Keratinocyte (primary cell): ENCODE results near the gene SENP8. TPM values are rescaled to one million over a fixed set of nuclear protein-coding genes. Genes with fewer than 3 reads are reported as not detected.

Experiments used
- DNase-seq: peaks from one replicate; pipeline ENCODE4 v3.0.0-alpha.2; 2011; ENCODE audit warnings: low read depth, missing footprints, low spot score
- FAIRE-seq: peaks from 2 replicates; lab custom pipeline; 2011; peaks lifted over from hg19 to GRCh38; lab: Jason Lieb, UNC
- H2AFZ ChIP-seq: 2 replicates; pipeline ENCODE4 v1.6.0; 2012; ENCODE audit warnings: low read length, control low read depth, inconsistent platforms; ENCODE audit not compliant: control insufficient read depth
- H3K27ac ChIP-seq: 2 replicates; pipeline ENCODE4 v1.5.1; 2011; ENCODE audit warnings: low read length; ENCODE audit not compliant: control insufficient read depth, insufficient read depth
- H3K27me3 ChIP-seq: 3 replicates; pipeline ENCODE4 v1.6.0; 2011; ENCODE audit warnings: low read length; ENCODE audit not compliant: control insufficient read depth, insufficient read depth; ENCODE audit errors: extremely low read depth
- H3K36me3 ChIP-seq, 2 experiments: 2 replicates in 1 of 2; 3 replicates in 1 of 2; pipeline ENCODE4 v1.5.1; 2011; ENCODE audit warnings: low read length in 2 of 2, mild to moderate bottlenecking in 1 of 2; ENCODE audit not compliant: control insufficient read depth in 2 of 2, insufficient read depth in 2 of 2; ENCODE audit errors: extremely low read depth in 1 of 2
- H3K4me1 ChIP-seq: 3 replicates; pipeline ENCODE4 v1.5.1; 2011; ENCODE audit warnings: low read length; ENCODE audit not compliant: control insufficient read depth, insufficient read depth; ENCODE audit errors: extremely low read depth
- H3K4me2 ChIP-seq: 3 replicates; pipeline ENCODE4 v1.6.0; 2011; ENCODE audit warnings: low read depth, low read length; ENCODE audit not compliant: control insufficient read depth, insufficient read depth; ENCODE audit errors: extremely low read depth
- H3K4me3 ChIP-seq, 3 experiments: fragments of 200-600 bp in 1 of 3; sonication (generic) in 1 of 3; 2 replicates in 2 of 3; 3 replicates in 1 of 3; pipeline ENCODE4 v1.5.1; 2011 to 2016; ENCODE audit warnings: low read length in 3 of 3, mild to moderate bottlenecking in 3 of 3, control low read depth in 2 of 3, inconsistent platforms in 1 of 3, low read depth in 1 of 3, mixed read lengths in 1 of 3, mixed run types in 1 of 3, moderate library complexity in 1 of 3; ENCODE audit not compliant: control insufficient read depth in 2 of 3, insufficient read depth in 2 of 3; ENCODE audit errors: extremely low read depth in 1 of 3
- H3K79me2 ChIP-seq: 2 replicates; pipeline ENCODE4 v1.6.0; 2012; ENCODE audit warnings: low read length; ENCODE audit not compliant: control insufficient read depth, insufficient read depth
- H3K9ac ChIP-seq: 3 replicates; pipeline ENCODE4 v1.6.0; 2011; ENCODE audit warnings: low read length; ENCODE audit not compliant: control insufficient read depth, insufficient read depth; ENCODE audit errors: extremely low read depth
- H3K9me1 ChIP-seq: 3 replicates; pipeline ENCODE4 v1.6.0; 2011; ENCODE audit warnings: low read length; ENCODE audit not compliant: control insufficient read depth, insufficient read depth; ENCODE audit errors: extremely low read depth
- H3K9me3 ChIP-seq: 2 replicates; pipeline ENCODE4 v1.5.1; 2012; ENCODE audit warnings: low read depth, low read length; ENCODE audit not compliant: control insufficient read depth
- H4K20me1 ChIP-seq: 3 replicates; pipeline ENCODE4 v1.6.0; 2011; ENCODE audit warnings: low read length; ENCODE audit not compliant: control insufficient read depth, insufficient read depth; ENCODE audit errors: extremely low read depth
- EZH2 ChIP-seq: IDR thresholded peaks from one replicate; pipeline ENCODE4 v1.6.1; 2012; ENCODE audit warnings: inconsistent platforms, mild to moderate bottlenecking, low read length, moderate library complexity
- dilution Hi-C: fragments of 300-500 bp; cut with MboI; formaldehyde crosslinking; loops from one replicate; pipeline ENCODE4 v1.7.0; 2020; ENCODE audit warnings: low sequenced_read_pairs; ENCODE audit not compliant: extremely low pct_ligation_motif_present
- polyA plus RNA-seq, 5 experiments: library from polyadenylated mRNA; depleted of rRNA in 3 of 5; stranded (reverse) in 3 of 5; stranded (forward) in 1 of 5; unstranded in 1 of 5; fragments of >200 nt; gene quantifications; 1 replicate in 1 of 5; 2 replicates in 3 of 5; 3 replicates in 1 of 5; pipeline versions ENCODE4 v1.2.1 to v1.2.3, GENCODE V29; 2011 to 2012; ENCODE audit warnings: missing spikeins in 2 of 5, low read depth in 1 of 5, low replicate concordance in 1 of 5
- TF ChIP-seq, protein P1 (sequence below), 3 experiments: IDR thresholded peaks in 1 of 3; conservative IDR thresholded peaks in 1 of 3; optimal IDR thresholded peaks in 1 of 3; 2 replicates in 2 of 3; 3 replicates in 1 of 3; pipeline versions ENCODE3 to v1.5.1; 2011; ENCODE audit warnings: low read length in 3 of 3, mild to moderate bottlenecking in 3 of 3, moderate library complexity in 2 of 3, control low read depth in 1 of 3, inconsistent platforms in 1 of 3; ENCODE audit not compliant: insufficient read depth in 2 of 3; ENCODE audit errors: extremely low read depth in 1 of 3

SENP8 gene
- polyA plus RNA-seq, 1 donor (not counting 4 experiments of a cell fraction or from before 2014, with no cell fraction given): 6.0 TPM

GRCh38 chr15:72130272-72130671 is 12.1 kb downstream of the SENP8 start:
- Histone ChIP-seq H4K20me1 (no peaks in the 10 kb centered on the region), H3K4me1 (no peaks in the 10 kb centered on the region), H3K27ac (no peak overlapping the region), H3K9me3 (no peaks in the 10 kb centered on the region), H3K79me2 (no peaks in the 10 kb centered on the region), H3K36me3 (no peaks in the 10 kb centered on the region), H3K4me3 (no peak overlapping the region), H3K27me3 (no peaks in the 10 kb centered on the region), H2AFZ (no peak overlapping the region), H3K4me2 (no peak overlapping the region), H3K9ac (no peak overlapping the region), H3K9me1 (no peaks in the 10 kb centered on the region)
- dilution Hi-C loops: no loop called here
- FAIRE-seq (no peak), DNase-seq (no peak)
- no peak for TF ChIP-seq EZH2
- TF ChIP-seq, protein P1, sequence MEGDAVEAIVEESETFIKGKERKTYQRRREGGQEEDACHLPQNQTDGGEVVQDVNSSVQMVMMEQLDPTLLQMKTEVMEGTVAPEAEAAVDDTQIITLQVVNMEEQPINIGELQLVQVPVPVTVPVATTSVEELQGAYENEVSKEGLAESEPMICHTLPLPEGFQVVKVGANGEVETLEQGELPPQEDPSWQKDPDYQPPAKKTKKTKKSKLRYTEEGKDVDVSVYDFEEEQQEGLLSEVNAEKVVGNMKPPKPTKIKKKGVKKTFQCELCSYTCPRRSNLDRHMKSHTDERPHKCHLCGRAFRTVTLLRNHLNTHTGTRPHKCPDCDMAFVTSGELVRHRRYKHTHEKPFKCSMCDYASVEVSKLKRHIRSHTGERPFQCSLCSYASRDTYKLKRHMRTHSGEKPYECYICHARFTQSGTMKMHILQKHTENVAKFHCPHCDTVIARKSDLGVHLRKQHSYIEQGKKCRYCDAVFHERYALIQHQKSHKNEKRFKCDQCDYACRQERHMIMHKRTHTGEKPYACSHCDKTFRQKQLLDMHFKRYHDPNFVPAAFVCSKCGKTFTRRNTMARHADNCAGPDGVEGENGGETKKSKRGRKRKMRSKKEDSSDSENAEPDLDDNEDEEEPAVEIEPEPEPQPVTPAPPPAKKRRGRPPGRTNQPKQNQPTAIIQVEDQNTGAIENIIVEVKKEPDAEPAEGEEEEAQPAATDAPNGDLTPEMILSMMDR (optimal IDR thresholded peaks at IDR 0.05 in 1 of 3, IDR thresholded peaks at IDR 0.05 in 1 of 3, conservative IDR thresholded peaks at IDR 0.05 in 1 of 3; ENCODE audit: extremely low read depth in 1 of 3, insufficient read depth in 2 of 3, low read length in 3 of 3): no peak

GRCh38 chr15:72131922-72132321 is 13.7 kb downstream of the SENP8 start:
- FAIRE-seq: no peak

More at GRCh38 chr15:72131922-72132321, 13.7 kb downstream of the SENP8 start:
- Histone ChIP-seq H3K4me1 (no peaks in the 10 kb centered on the region), H2AFZ (no peak overlapping the region), H3K4me2 (no peak overlapping the region), H3K9me3 (no peaks in the 10 kb centered on the region), H3K27ac (no peak overlapping the region), H4K20me1 (no peaks in the 10 kb centered on the region), H3K27me3 (no peaks in the 10 kb centered on the region), H3K4me3 (no peak overlapping the region), H3K79me2 (no peaks in the 10 kb centered on the region), H3K36me3 (no peaks in the 10 kb centered on the region), H3K9me1 (no peaks in the 10 kb centered on the region), H3K9ac (no peak overlapping the region)
- TF ChIP-seq, protein P1 (optimal IDR thresholded peaks at IDR 0.05 in 1 of 3, IDR thresholded peaks at IDR 0.05 in 1 of 3, conservative IDR thresholded peaks at IDR 0.05 in 1 of 3; ENCODE audit: extremely low read depth in 1 of 3, insufficient read depth in 2 of 3, low read length in 3 of 3): no peak
- TF ChIP-seq EZH2: no peak
- dilution Hi-C loops: no loop called here
- DNase-seq: no peak
